PC-9 (cell line): ENCODE data around the gene ANLN. TPM values are rescaled to one million over a fixed set of nuclear protein-coding genes. Genes with fewer than 3 reads are reported as not detected.
"Not testable (repeated sequence)": the region's sequence is repeated elsewhere in the genome, so short reads cannot be mapped to it uniquely, and the experiment has no call there.

ENCODE experiments used
- BruUV-seq: library from RNA; stranded (reverse); fragments of 400-500 nt; replicated peaks from 2 replicates; lab custom pipeline; 2021; lab: Mats Ljungman, UMichigan
- CTCF ChIA-PET: fragments of 300-600 bp; sonication (Branson Sonifier 250); formaldehyde crosslinking; loops from one replicate; lab custom pipeline; 2022; ENCODE audit warnings: antibody characterized with exemption; lab: Charles Lee
- POLR2A ChIA-PET: fragments of 300-600 bp; sonication (Branson Sonifier 250); formaldehyde crosslinking; loops from one replicate; lab custom pipeline; 2022; ENCODE audit warnings: antibody characterized with exemption; ENCODE audit not compliant: unreplicated experiment; lab: Charles Lee
- DNase-seq, 2 experiments: peaks; one replicate each; pipeline versions ENCODE4 v3.0.0 to v3.0.0-alpha.2; 2015 to 2022; ENCODE audit warnings: mixed read lengths in 1 of 2
- H2AFZ ChIP-seq: fragments of 200-600 bp; sonication (generic); 2 replicates; pipeline ENCODE4 v1.8.1; 2017; ENCODE audit warnings: antibody characterized with exemption
- H3F3A ChIP-seq: fragments of 200-600 bp; sonication (generic); 2 replicates; pipeline ENCODE4 v1.8.1; 2017; ENCODE audit warnings: antibody characterized with exemption, mild to moderate bottlenecking, low read depth; ENCODE audit not compliant: insufficient read depth
- H3K27ac ChIP-seq: fragments of 200-600 bp; sonication (generic); 2 replicates; pipeline ENCODE4 v1.6.1; 2016; ENCODE audit warnings: mixed run types
- H3K27me3 ChIP-seq: fragments of 200-600 bp; sonication (generic); 2 replicates; pipeline ENCODE4 v1.6.1; 2016; ENCODE audit warnings: low read depth, mixed run types; ENCODE audit not compliant: insufficient read depth
- H3K36me3 ChIP-seq: fragments of 200-600 bp; sonication (generic); 2 replicates; pipeline ENCODE4 v1.6.1; 2016; ENCODE audit warnings: low read depth, mixed run types
- H3K4me1 ChIP-seq: fragments of 200-600 bp; sonication (generic); replicated peaks from 2 replicates; pipeline ENCODE4 v1.6.1; 2016; ENCODE audit warnings: mixed run types; ENCODE audit not compliant: insufficient read depth
- H3K4me2 ChIP-seq: fragments of 200-600 bp; sonication (generic); 2 replicates; pipeline ENCODE4 v1.6.1; 2017; ENCODE audit warnings: mixed run types
- H3K4me3 ChIP-seq: fragments of 200-600 bp; sonication (generic); 2 replicates; pipeline ENCODE4 v1.6.1; 2016; ENCODE audit warnings: mixed run types
- H3K79me2 ChIP-seq: fragments of 200-600 bp; sonication (generic); 2 replicates; pipeline ENCODE4 v1.6.1; 2017; ENCODE audit warnings: low read depth, mixed run types
- H3K9me2 ChIP-seq: fragments of 200-600 bp; sonication (generic); 2 replicates; pipeline ENCODE4 v1.8.1; 2017; ENCODE audit warnings: mild to moderate bottlenecking; ENCODE audit not compliant: insufficient read depth
- H3K9me3 ChIP-seq: fragments of 200-600 bp; sonication (generic); 2 replicates; pipeline ENCODE4 v1.8.1; 2016; ENCODE audit warnings: low read depth; ENCODE audit not compliant: insufficient read depth
- H4K20me1 ChIP-seq: fragments of 200-600 bp; sonication (generic); 2 replicates; pipeline ENCODE4 v1.8.1; 2017; ENCODE audit not compliant: insufficient read depth
- CTCF ChIP-seq: fragments of 200-600 bp; sonication (generic); conservative IDR thresholded peaks from 2 replicates; pipeline ENCODE4 v1.6.1; 2017; ENCODE audit warnings: mixed run types, antibody characterized with exemption, mild to moderate bottlenecking, moderate library complexity
- EZH2 ChIP-seq: fragments of 200-600 bp; sonication (generic); IDR thresholded peaks from 2 replicates; pipeline ENCODE4 v1.8.0; 2017; ENCODE audit warnings: antibody characterized with exemption, low read depth
- intact Hi-C: fragments of 100-400 bp; cut with micrococcal nuclease; formaldehyde crosslinking; loops from one replicate; pipeline ENCODE4 v1.10.0; 2022; ENCODE audit not compliant: unreplicated experiment
- total RNA-seq: library from RNA; stranded (reverse); gene quantifications from 2 replicates; pipeline ENCODE4 v1.2.3, GENCODE V29; 2021

The ANLN gene
- total RNA-seq, 1 experiment from 2014 or later: 262 TPM

- Histone ChIP-seq H3K36me3 (no peaks in the 10 kb centered on the region), H3K4me3 (no peak overlapping the region), H2AFZ (no peak overlapping the region), H3K4me1 (no peaks in the 10 kb centered on the region), H3K27ac (no peak overlapping the region), H3K9me2 (no peaks in the 10 kb centered on the region), H3F3A (no peaks in the 10 kb centered on the region), H3K4me2 (no peak overlapping the region), H3K79me2 (no peaks in the 10 kb centered on the region), H4K20me1 (no peaks in the 10 kb centered on the region), H3K9me3 (no peaks in the 10 kb centered on the region), H3K27me3 (peaks cover 7% of the 10 kb centered on the region; the same call in 1 of the 2 replicates)
- DNase-seq: no peak
- intact Hi-C loops: no loop called here
- ChIA-PET CTCF (interaction anchor here (0.6 kb wide), 1 partner anchor 111 kb away, joined by 4 read pairs; no protein-coding TSS in a partner anchor), POLR2A (interaction anchor here (0.6 kb wide), 1 partner anchor 19 kb away, joined by 11 read pairs; no protein-coding TSS in a partner anchor)
- no TSS peak for BruUV-seq
- TF ChIP-seq EZH2: no peak
- no peak for TF ChIP-seq CTCF
Observed at GRCh38 chr7:36475011-36475342, 85.3 kb downstream of the ANLN start.

GRCh38 chr7:36475381-36475780 lies 85.7 kb downstream of the ANLN start:
- BruUV-seq: no TSS peak
- Histone ChIP-seq H3K4me3 (no peak overlapping the region), H4K20me1 (no peaks in the 10 kb centered on the region), H3K9me3 (no peaks in the 10 kb centered on the region), H3K4me1 (no peaks in the 10 kb centered on the region), H3F3A (no peaks in the 10 kb centered on the region), H2AFZ (no peak overlapping the region), H3K79me2 (no peaks in the 10 kb centered on the region), H3K27ac (no peak overlapping the region), H3K4me2 (no peak overlapping the region), H3K27me3 (peaks cover 11% of the 10 kb centered on the region), H3K36me3 (no peaks in the 10 kb centered on the region), H3K9me2 (no peaks in the 10 kb centered on the region)
- ChIA-PET CTCF (interaction anchor here (0.6 kb wide), 1 partner anchor 111 kb away, joined by 4 read pairs; no protein-coding TSS in a partner anchor), POLR2A (interaction anchor here (0.6 kb wide), 1 partner anchor 20 kb away, joined by 11 read pairs; no protein-coding TSS in a partner anchor)
- no peak for DNase-seq
- intact Hi-C loops: no loop called here
- TF ChIP-seq CTCF (no peak), EZH2 (no peak)

GRCh38 chr7:36478745-36479144 lies 89.1 kb downstream of the ANLN start:
- ChIA-PET CTCF (interaction anchor here (0.6 kb wide), 1 partner anchor 1459 kb away, joined by 4 read pairs; no protein-coding TSS in a partner anchor), POLR2A (no interaction called here)
- no peak overlapping the region for H2AFZ ChIP-seq
- H3F3A ChIP-seq: no peaks in the 10 kb centered on the region
- no peaks in the 10 kb centered on the region for H3K9me2 ChIP-seq
- no peak overlapping the region for H3K27ac ChIP-seq
- DNase-seq: no peak
- no peaks in the 10 kb centered on the region for H4K20me1 ChIP-seq
- no peak for TF ChIP-seq EZH2
- no peak for TF ChIP-seq CTCF
- H3K4me1 ChIP-seq: no peaks in the 10 kb centered on the region
- H3K79me2 ChIP-seq: no peaks in the 10 kb centered on the region
- no peaks in the 10 kb centered on the region for H3K9me3 ChIP-seq
- H3K4me3 ChIP-seq: no peak overlapping the region
- H3K27me3 ChIP-seq: peaks cover 40% of the 10 kb centered on the region
- intact Hi-C loops: no loop called here
- H3K4me2 ChIP-seq: no peak overlapping the region
- no TSS peak for BruUV-seq
- H3K36me3 ChIP-seq: no peaks in the 10 kb centered on the region

GRCh38 chr7:36483853-36484252 lies 94.2 kb downstream of the ANLN start:
- H3K79me2 ChIP-seq, H3K4me2 ChIP-seq, intact Hi-C loops, H3F3A ChIP-seq, H3K9me3 ChIP-seq, CTCF ChIA-PET, H3K4me3 ChIP-seq, H2AFZ ChIP-seq, H3K9me2 ChIP-seq, H3K4me1 ChIP-seq, BruUV-seq, H3K36me3 ChIP-seq, H3K27ac ChIP-seq, H4K20me1 ChIP-seq, DNase-seq: not testable (repeated sequence)
- POLR2A ChIA-PET: interaction anchor here (0.6 kb wide), 1 partner anchor 531 kb away, joined by 6 read pairs; no protein-coding TSS in a partner anchor
- peaks cover 66% of the 10 kb centered on the region for H3K27me3 ChIP-seq
